Measurements from ENCODE around the gene SLC41A2. TPM values are rescaled to one million over a fixed set of nuclear protein-coding genes. Genes with fewer than 3 reads are reported as not detected.
"Not testable (repeated sequence)": the region's sequence is repeated elsewhere in the genome, so short reads cannot be mapped to it uniquely, and the experiment has no call there.

Gene SLC41A2
- 6.4 TPM for polyA plus RNA-seq (2013, experiment 1 of 2; ENCODE audit: insufficient read length)
- 5.0 TPM for polyA plus RNA-seq (2013, experiment 2 of 2; ENCODE audit: insufficient read length)

DNA sequence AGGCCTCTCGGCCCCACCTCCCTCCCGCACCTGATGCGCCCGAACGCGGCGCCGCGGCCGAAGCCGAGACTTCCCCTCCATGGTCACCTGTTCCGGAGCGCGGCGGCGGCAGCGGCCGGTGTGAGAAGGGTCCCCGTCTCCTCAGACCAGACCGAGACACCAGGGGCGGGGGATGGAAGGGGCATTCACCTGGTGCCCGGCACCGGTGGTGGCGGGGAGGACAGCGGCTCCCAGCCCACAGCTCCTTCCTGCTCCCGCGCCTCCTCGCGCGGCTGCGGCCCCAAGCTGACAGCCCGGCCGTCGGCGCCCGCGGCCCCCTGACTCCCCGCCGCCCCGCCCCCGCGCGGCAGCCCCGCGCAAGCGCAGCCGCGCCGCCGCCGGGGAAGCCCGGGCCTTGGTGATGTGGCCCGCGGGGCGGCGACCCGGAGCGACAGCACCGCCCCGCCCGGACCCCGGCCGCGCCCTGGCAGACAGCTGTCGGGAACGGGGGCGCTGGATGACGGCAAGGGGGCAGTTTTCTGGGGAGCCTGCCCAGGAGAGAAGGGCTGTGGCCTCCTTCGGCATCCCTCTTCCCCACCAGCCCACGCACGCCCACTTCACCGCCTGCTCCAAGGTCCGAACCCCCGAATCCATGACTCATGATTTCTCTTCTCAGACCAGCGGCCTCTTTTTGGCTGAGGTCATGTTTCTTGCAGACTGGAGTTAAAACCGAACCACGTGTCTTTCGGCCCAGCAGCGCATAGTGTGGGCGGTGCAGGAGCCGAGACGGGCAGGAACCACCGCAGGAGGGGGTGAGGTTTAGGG is at the start of gene SLC41A2:
Gene SLC41A2, minus strand, starts transcription at position 290 of the 804 bp plus-strand sequence. CDS start 29,763 bp downstream, outside the sequence.
- DNase-seq = peak; percentile 84

DNA sequence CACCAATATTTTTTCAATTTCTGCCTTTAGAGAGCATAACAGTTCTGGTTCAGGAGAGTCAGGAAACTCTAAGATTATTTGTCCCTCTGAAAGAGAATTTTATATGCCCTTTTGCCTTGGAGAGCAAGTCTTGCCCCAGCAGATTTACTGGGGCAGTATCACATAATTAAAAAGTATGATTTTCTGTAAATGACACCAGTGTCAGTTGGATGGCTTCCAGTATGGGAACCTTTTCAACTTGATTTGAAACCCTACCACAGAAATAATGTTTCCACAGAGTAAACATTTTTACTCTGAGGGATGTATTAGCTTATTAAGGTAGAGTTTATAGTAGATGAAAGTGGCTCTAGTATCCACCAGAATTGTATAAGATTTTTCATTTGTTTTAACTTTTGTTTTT is 43.4 kb upstream of the SLC41A2 start:
- DNase-seq = no peak

- no peak for DNase-seq
Observed at GRCh38 chr12:104999347-104999685, 41.2 kb upstream of the SLC41A2 start.

- DNase-seq = no peak
Observed at GRCh38 chr12:104998423-104999346, 40.6 kb upstream of the SLC41A2 start.

- DNase-seq = no peak
Observed at GRCh38 chr12:104997541-104997940, 39.5 kb upstream of the SLC41A2 start.

- DNase-seq = no peak
Observed at GRCh38 chr12:104994336-104994735, 36.2 kb upstream of the SLC41A2 start.

DNA sequence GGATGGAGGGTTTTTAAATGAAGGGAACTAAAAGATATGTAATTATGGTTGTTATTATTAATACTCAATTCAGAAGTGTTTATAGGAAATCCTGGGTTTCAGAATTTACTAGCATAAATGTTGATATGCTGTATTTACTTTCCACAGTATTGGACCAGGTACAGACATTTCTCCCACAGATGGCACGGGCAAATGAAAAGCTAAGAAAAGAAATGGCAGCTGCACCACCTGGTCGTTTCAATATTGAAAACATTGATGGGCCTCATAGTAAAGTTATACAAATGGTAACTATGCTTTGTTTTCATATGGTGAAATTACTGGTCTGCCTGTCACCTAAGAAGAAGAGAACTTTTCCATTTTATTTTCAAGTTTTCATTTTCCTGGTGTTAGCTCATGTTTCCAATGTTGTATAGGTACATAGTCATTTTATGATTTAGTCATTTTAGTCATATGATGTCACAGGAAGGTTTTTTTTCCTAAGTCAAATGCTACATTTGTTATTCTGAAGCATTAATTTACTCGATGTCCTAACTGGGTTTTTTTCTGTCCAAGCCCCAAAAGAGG is 33.6 kb upstream of the SLC41A2 start:
- DNase-seq = no peak

- DNase-seq = no peak
Observed at GRCh38 chr12:104990950-104991349, 32.9 kb upstream of the SLC41A2 start.

- peak; percentile 87 for DNase-seq
Observed at GRCh38 chr12:104986022-104986941, 28.2 kb upstream of the SLC41A2 start, which contains the start of gene NOPCHAP1. NOPCHAP1 (plus strand) TSS chr12:104986316; CDS start chr12:104986353, 37 bp downstream.

- DNase-seq = no peak
Observed at GRCh38 chr12:104985206-104985605, 27.1 kb upstream of the SLC41A2 start.

DNA sequence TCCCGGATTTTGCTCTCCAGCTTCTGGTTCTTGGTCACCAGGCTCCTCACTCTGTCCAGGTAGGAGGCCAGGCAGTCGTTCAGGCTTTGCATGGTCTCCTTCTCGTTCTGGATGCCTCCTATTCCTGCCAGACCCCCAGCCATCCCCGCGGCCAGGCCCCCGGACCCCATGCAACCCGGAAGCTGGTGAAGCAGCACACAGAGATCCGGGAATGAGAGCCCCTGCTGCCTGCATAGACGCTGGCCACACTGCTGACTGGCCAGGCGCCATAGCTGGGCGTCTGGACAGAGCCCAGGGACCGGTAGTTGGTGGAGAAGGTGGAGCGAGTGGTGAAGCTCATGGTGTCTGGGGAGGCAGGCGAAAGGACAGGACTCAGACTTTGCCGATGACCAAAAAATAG is 19.6 kb upstream of the SLC41A2 start:
- not testable (repeated sequence) for DNase-seq

DNA sequence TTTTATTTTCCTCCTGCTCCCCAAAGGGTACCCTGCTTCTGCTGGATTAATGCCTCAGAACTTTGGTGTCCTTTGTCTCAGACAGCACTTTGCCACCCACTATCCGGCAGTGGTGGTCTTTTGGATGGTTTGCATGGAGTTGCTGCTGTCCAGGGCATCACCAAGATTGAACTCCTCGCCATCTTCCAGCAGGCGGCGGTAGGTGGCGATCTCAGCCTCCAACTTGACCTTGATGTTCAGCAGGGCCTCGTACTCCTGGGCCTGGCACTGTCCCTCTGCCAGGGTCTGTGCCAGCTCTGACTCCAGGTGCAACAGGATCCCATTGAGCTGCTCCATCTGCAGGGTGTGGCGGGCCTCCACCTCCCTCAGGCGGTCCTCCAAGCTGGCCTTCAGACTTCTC is 18.6 kb upstream of the SLC41A2 start:
- no peak for DNase-seq

DNA sequence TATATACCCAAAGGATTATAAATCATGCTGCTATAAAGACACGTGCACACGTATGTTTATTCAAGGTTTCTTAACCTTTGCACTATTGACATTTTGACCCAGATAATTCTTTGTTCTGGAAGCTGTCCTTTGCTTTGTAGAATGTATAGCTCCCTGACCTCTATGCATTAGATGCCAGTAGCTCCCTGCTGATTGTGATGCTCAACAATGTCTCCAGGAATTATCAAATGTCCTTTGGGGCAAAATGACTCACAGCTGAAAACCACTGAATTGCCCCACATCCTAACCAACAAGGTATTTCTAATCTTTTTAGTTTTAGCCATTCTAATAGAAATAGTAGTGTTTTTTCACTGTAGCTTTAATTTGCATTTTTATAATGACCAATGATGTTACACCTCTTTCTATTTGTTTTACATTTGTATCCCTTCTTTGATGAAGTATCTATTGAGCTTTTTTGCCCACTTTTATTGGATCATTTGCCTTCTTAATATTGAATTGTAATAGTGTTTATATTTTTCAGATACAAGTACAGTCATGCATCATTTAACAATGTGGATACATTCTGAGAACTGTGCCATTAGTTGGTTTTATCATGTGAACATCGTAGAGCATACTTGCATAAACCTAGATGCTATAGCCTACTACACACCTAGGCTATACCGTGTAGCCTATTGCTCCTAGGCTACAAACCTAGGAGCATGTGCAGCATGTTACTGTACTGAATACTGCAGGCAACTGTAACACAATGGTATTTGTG is 17.7 kb upstream of the SLC41A2 start:
- peak; percentile 71 for DNase-seq

GRCh38 chr12:104974626-104975290 is 16.7 kb upstream of the SLC41A2 start:
- DNase-seq = peak; percentile 67

DNA sequence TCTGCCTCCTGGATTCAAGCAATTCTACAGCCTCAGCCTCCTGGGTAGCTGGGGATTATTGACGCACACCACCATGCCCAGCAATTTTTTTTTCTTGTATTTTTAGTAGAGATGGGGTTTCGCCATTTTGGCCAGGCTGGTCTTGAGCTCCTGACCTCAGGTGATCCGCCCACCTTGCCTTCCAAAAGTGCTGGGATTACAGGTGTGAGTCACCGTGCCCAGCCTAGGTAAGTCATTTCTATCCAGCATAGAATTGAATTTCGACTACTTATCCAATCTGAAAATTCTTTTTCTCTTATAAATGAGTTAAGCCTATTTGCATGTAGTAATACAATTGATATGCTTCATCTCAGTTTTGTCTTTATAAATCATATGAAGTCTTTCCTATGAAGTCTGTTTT is 15.2 kb upstream of the SLC41A2 start:
- DNase-seq = no peak

- DNase-seq = no peak
Observed at GRCh38 chr12:104971306-104971705, 13.2 kb upstream of the SLC41A2 start.

DNA sequence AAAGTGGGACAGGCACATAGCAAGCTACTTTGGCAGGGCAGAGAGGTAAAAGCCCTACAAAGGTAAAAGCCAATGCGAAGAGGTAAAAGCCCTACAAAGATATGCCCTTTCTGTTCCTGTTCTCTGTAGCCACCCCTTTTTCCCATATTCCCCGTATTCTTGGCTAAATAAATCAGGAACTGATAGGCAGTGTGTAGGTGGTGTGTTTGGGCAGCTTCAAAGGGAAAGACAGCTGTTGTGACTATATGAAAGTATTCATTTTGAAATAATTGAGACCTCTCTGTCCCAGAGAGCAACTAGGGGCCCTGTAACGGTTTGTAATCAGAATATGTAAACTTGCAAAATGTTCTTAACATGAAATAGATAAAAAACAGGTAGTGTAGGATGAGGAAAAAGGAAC is 11.3 kb upstream of the SLC41A2 start:
- DNase-seq = no peak

DNA sequence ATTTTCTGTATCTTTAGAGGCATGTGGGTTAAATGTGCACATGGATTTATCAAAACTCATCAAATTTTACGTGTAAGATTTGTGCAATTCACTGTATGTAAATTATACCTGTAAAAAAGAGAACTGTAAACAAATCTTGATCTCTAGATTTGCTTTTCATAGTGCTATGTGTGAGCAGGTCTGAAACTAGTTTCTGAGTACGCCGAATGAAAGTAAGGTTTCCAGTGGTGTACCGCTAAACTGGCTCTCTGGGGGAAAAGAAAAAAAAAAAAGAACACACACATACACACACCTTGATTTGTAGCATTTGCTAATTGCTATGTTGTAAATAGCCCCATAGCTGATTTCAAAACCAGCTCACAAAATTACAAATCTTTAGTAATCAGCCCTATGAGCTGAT is 8.6 kb upstream of the SLC41A2 start:
- no peak for DNase-seq

- DNase-seq = no peak
Observed at GRCh38 chr12:104964856-104965205, 6.7 kb upstream of the SLC41A2 start.

GRCh38 chr12:104964167-104964855 is 6.2 kb upstream of the SLC41A2 start:
- DNase-seq = no peak
